Glutamatergic neuron (in vitro differentiated cells): ENCODE measurements around the gene POLR3GL. TPM values are rescaled to one million over a fixed set of nuclear protein-coding genes. Genes with fewer than 3 reads are reported as not detected.
"Not testable (repeated sequence)": the region's sequence is repeated elsewhere in the genome, so short reads cannot be mapped to it uniquely, and the experiment has no call there.

Source experiments
- DNase-seq: peaks from one replicate; pipeline ENCODE4 v3.0.0; 2022
- H3K27ac Mint-ChIP-seq: one replicate; pipeline ENCODE4 v1.8.0; 2020; ENCODE audit warnings: mild to moderate bottlenecking, mixed read lengths, inconsistent platforms; ENCODE audit not compliant: unreplicated experiment
- H3K27me3 Mint-ChIP-seq: one replicate; pipeline ENCODE4 v1.8.0; 2020; ENCODE audit warnings: mild to moderate bottlenecking, moderate library complexity, mixed read lengths, inconsistent platforms; ENCODE audit not compliant: unreplicated experiment
- H3K36me3 Mint-ChIP-seq: one replicate; pipeline ENCODE4 v1.8.0; 2020; ENCODE audit warnings: mild to moderate bottlenecking, mixed read lengths, inconsistent platforms; ENCODE audit not compliant: unreplicated experiment
- H3K4me1 Mint-ChIP-seq: one replicate; pipeline ENCODE4 v1.8.0; 2020; ENCODE audit warnings: mild to moderate bottlenecking, low read depth, mixed read lengths, inconsistent platforms; ENCODE audit not compliant: unreplicated experiment
- H3K4me3 Mint-ChIP-seq: one replicate; pipeline ENCODE4 v1.8.0; 2020; ENCODE audit warnings: mild to moderate bottlenecking, mixed read lengths, inconsistent platforms; ENCODE audit not compliant: unreplicated experiment
- H3K9me3 Mint-ChIP-seq: one replicate; pipeline ENCODE4 v1.8.0; 2020; ENCODE audit warnings: mild to moderate bottlenecking, moderate library complexity, mixed read lengths, inconsistent platforms; ENCODE audit not compliant: unreplicated experiment
- total RNA-seq: library from RNA; stranded (reverse); fragmentation: NEBNext Ultra II Directional; extraction: Animal tissue kit (Norgen Biotek cat#: 25700); gene quantifications from one replicate; pipeline ENCODE4 v1.2.1, GENCODE V29; 2021; ENCODE audit not compliant: unreplicated experiment
- TF ChIP-seq, protein P1 (sequence below): fragments of 200-600 bp; sonication (generic); IDR thresholded peaks from one replicate; pipeline ENCODE4 v1.5.0; 2021; ENCODE audit not compliant: partially characterized antibody, unreplicated experiment

Gene POLR3GL
- total RNA-seq, 1 donor from 2014 or later, result 13.2 TPM

DNA sequence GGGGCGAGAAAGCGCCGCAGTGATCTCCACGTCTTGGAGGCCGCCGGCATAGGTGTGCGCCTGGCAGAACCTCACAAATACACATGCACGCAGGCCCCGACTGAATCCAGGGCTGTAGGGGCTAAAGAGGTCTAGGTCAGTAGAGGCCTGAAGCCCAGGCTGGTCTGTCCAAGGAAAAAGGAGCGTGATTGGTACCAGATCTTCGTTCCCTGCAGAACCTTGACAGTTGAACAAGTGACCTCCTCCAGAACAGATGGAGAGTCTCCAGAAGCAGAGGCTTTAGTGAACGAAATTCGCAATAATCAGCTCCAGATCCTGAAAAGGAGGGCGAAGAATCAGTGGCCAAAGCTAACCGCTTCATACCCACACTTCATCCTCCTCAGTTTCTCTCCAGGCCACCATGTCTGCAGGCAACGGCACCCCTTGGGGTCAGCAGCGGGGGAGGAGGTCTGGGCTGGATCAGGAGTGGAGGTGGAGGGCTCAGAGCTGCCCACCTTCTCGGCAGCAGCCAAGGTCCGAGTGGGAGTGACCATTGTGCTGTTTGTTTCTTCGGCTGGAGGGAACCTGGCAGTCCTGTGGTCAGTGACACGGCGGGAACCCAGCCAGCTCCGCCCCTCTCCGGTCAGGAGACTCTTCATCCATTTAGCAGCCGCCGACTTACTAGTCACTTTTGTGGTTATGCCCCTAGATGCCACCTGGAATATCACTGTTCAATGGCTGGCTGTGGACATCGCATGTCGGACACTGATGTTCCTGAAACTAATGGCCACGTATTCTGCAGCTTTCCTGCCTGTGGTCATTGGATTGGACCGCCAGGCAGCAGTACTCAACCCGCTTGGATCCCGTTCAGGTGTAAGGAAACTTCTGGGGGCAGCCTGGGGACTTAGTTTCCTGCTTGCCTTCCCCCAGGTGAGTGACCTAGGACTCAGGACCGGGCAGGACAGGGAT is 45.2 kb upstream of the POLR3GL start:
- H3K4me3 Mint-ChIP-seq, result peak overlapping the region; percentile 94
- TF ChIP-seq, protein P1, sequence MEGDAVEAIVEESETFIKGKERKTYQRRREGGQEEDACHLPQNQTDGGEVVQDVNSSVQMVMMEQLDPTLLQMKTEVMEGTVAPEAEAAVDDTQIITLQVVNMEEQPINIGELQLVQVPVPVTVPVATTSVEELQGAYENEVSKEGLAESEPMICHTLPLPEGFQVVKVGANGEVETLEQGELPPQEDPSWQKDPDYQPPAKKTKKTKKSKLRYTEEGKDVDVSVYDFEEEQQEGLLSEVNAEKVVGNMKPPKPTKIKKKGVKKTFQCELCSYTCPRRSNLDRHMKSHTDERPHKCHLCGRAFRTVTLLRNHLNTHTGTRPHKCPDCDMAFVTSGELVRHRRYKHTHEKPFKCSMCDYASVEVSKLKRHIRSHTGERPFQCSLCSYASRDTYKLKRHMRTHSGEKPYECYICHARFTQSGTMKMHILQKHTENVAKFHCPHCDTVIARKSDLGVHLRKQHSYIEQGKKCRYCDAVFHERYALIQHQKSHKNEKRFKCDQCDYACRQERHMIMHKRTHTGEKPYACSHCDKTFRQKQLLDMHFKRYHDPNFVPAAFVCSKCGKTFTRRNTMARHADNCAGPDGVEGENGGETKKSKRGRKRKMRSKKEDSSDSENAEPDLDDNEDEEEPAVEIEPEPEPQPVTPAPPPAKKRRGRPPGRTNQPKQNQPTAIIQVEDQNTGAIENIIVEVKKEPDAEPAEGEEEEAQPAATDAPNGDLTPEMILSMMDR, result no peak
- peaks cover 2% of the 10 kb centered on the region for H3K27me3 Mint-ChIP-seq
- peaks cover 7% of the 10 kb centered on the region for H3K4me1 Mint-ChIP-seq
- peaks cover 3% of the 10 kb centered on the region for H3K9me3 Mint-ChIP-seq
- H3K36me3 Mint-ChIP-seq, result no peaks in the 10 kb centered on the region
- peak overlapping the region; percentile 84 for H3K27ac Mint-ChIP-seq
- DNase-seq, result peak; percentile 46

DNA sequence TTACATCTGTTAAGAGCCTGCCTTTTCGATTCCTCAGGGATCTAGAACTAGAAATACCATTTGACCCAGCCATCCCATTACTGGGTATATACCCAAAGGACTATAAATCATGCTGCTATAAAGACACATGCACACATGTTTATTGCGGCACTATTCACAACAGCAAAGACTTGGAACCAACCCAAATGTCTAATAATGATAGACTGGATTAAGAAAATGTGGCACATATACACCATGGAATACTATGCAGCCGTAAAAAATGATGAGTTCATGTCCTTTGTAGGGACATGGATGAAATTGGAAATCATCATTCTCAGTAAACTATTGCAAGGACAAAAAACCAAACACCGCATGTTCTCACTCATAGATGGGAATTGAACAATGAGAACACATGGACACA is 44.2 kb upstream of the POLR3GL start:
- DNase-seq, H3K27me3 Mint-ChIP-seq, H3K27ac Mint-ChIP-seq, H3K9me3 Mint-ChIP-seq, H3K36me3 Mint-ChIP-seq, H3K4me1 Mint-ChIP-seq: not testable (repeated sequence)
- peak overlapping the region; percentile 49 for H3K4me3 Mint-ChIP-seq

GRCh38 chr1:145922266-145922665 is 42.2 kb upstream of the POLR3GL start:
- DNase-seq, result no peak
- Mint-ChIP-seq H3K27ac (no peak overlapping the region), H3K36me3 (no peaks in the 10 kb centered on the region), H3K4me3 (no peak overlapping the region), H3K9me3 (no peaks in the 10 kb centered on the region), H3K4me1 (peaks cover 13% of the 10 kb centered on the region), H3K27me3 (peaks cover 2% of the 10 kb centered on the region)
- TF ChIP-seq, protein P1, result no peak

DNA sequence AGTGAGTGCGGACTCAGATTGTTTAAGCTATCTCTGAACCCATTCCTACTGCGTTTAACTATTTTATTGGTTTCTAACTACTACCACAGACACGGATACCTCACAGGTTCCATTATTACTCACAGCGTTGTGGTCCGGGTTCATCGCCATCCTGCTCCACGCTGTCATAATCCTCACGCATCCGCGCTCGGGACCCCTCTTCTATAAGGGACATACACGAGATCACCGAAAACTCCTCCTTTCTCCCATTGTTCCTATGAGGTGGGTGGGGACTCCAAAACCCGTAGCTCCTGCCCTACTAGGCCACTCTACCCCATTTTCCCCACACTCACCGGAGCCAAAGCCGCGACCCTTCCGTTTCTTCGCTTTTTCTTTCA is 37.8 kb upstream of the POLR3GL start:
- H3K4me3 Mint-ChIP-seq, result no peak overlapping the region
- H3K4me1 Mint-ChIP-seq, result peaks cover 7% of the 10 kb centered on the region
- H3K27ac Mint-ChIP-seq, result no peak overlapping the region
- no peaks in the 10 kb centered on the region for H3K36me3 Mint-ChIP-seq
- no peaks in the 10 kb centered on the region for H3K9me3 Mint-ChIP-seq
- no peaks in the 10 kb centered on the region for H3K27me3 Mint-ChIP-seq
- DNase-seq, result no peak
- TF ChIP-seq, protein P1, result no peak

DNA sequence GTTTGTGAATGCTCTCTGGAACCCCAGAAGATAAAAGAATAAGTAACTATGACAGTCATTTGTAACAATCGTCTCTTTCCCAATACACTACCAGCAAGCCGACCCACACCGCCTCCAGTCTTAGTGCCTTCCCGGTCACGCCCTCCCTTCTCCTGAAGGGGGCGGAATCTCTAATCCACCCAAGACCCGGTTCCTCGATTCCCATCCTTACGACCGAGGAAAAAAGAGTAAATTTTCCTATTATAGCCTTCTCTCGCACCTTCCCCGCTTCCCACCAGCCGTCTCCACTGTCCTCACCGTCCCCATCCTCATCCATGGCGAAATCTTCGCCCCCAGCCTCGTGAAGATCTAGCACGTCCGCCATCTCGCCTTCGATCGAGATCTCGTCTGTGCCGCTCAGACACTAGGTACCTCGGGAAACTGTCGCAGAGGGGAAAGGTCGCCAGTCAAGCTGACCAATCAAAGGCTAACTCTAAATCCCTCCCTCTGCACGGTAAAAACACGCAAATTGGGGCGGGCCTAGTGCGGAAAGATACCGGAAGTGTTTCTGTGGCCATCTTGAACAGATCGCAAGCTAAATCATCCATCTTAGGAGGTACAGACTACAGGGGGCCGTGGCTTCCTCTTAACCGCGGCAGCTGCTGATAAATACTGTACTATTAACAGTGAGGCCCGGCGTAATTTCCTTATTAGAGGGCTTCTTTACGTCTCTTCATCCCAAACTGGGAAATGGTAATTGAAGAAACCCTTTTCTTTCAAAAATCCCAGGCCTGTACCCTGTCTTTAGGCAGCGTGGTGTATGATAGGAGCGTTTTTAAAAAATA is 37.2 kb upstream of the POLR3GL start, which contains the start of gene RBM8A:
RBM8A (minus strand) TSS at position 422 of the 824 bp plus-strand sequence; CDS start at position 364, 58 bp downstream.
- TF ChIP-seq, protein P1, result peak; percentile 75
- Mint-ChIP-seq H3K9me3 (no peaks in the 10 kb centered on the region), H3K4me3 (peak within 1 kb of the TSS; percentile 63), H3K4me1 (peaks cover 7% of the 10 kb centered on the region), H3K27me3 (no peaks in the 10 kb centered on the region), H3K27ac (no peak within 1 kb of the TSS), H3K36me3 (no peaks in the 10 kb centered on the region)
- DNase-seq, result peak; percentile 85
